Stimulated activated CD8-positive, alpha-beta memory T cell treated with anti-CD3 and anti-CD28 coated beads, Interleukin-7, amount 100 ng/mL, for 48 hours (primary cell): ENCODE measurements around the gene GGT6.

Source experiments
- DNase-seq, 2 donors: peaks; one replicate each; pipeline ENCODE4 v3.0.0-alpha.2; 2020; ENCODE audit warnings: low read depth in 1 of 2; ENCODE audit errors: extremely low read depth in 1 of 2

The GGT6 gene

DNA sequence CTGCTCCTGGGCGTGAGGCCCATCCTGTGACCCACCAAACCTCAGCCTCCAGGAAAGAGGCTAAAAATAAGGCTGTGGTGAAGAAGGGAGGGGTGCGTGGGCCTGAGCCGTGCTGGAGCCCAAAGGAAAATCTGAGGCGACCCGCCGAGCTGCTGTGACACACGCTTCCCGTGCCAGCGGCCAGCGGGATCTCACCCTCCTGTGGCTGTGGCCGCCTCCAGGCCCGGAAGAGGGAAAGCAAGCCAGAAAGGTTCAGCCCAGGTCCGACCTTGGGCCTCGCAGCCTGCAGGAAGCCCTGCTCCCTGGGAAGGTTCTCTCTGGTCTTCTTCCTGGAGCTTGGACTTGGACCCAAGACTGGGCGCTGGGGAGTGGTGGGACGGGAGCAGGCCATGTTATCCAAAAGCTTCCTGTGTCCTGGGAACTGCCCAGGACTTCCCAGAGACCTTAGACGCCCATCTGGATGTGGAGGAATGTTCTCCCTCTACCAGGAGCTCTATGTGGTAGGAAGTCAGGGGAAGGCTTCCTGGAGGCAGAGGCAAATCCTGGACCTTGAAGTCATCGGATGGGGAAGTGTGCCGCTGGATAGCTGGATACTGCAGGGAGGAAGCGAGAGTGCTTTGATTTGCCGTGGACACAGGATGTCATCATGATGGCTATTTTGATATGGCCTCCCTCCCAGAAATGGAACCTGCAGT is 50.3 kb downstream of the GGT6 start:
- no peak for DNase-seq

GRCh38 chr17:4509401-4509800 is 51.0 kb downstream of the GGT6 start:
- DNase-seq: peak in 1 of 2 donors; percentile 40

GRCh38 chr17:4508207-4508606 is 52.2 kb downstream of the GGT6 start:
- no peak for DNase-seq

- DNase-seq: no peak
Observed at GRCh38 chr17:4507361-4508111, 52.8 kb downstream of the GGT6 start.
